IMR-90 (cell line): Measurements from ENCODE around the gene BCAS4. TPM values are rescaled to one million over a fixed set of nuclear protein-coding genes. Genes with fewer than 3 reads are reported as not detected.
A peak's percentile ranks its signal among the peaks of the same experiment; 100 is the strongest.

Source experiments
- ATAC-seq: fragments of 200-7000 bp; cut with Tn5 transposase; 2 replicates; pipeline ENCODE4 v1.9.1; 2020; ENCODE audit warnings: low read depth, mild to moderate bottlenecking, moderate library complexity
- BruUV-seq: library from RNA; stranded (reverse); fragments of 400-500 nt; replicated peaks from 2 replicates; lab custom pipeline; 2021; lab: Mats Ljungman, UMichigan
- CTCF ChIA-PET: fragments of 300-600 bp; formaldehyde crosslinking; extraction: SDS; loops from one replicate; lab custom pipeline; 2021; ENCODE audit warnings: antibody characterized with exemption; lab: Yijun Ruan, JAX
- POLR2A ChIA-PET: fragments of 300-600 bp; sonication (Branson Sonifier 250); formaldehyde crosslinking; loops from one replicate; lab custom pipeline; 2022; ENCODE audit warnings: antibody characterized with exemption; ENCODE audit not compliant: unreplicated experiment; lab: Charles Lee
- DNase-seq: peaks from one replicate; pipeline ENCODE4 v3.0.0; 2013
- H2AFZ ChIP-seq: replicated peaks from 2 replicates; pipeline ENCODE3; 2013; ENCODE audit warnings: low read length, mild to moderate bottlenecking; ENCODE audit not compliant: poor library complexity
- H2AK5ac ChIP-seq: 2 replicates; pipeline ENCODE4 v1.6.1; 2013; ENCODE audit warnings: low read depth, low read length, inconsistent platforms
- H2AK9ac ChIP-seq: replicated peaks from 2 replicates; pipeline ENCODE3; 2013; ENCODE audit warnings: mild to moderate bottlenecking, low read depth, low read length, moderate library complexity; ENCODE audit not compliant: poor library complexity
- H2BK120ac ChIP-seq: 2 replicates; pipeline ENCODE4 v1.6.1; 2013; ENCODE audit warnings: low read depth, low read length, inconsistent platforms
- H2BK15ac ChIP-seq: 3 replicates; pipeline ENCODE4 v1.6.1; 2013; ENCODE audit warnings: low read depth, low read length, inconsistent platforms
- H2BK20ac ChIP-seq: 2 replicates; pipeline ENCODE4 v1.6.1; 2013; ENCODE audit warnings: low read depth, mild to moderate bottlenecking, inconsistent platforms, low read length, moderate library complexity
- H2BK5ac ChIP-seq: 2 replicates; pipeline ENCODE4 v1.6.1; 2013; ENCODE audit warnings: mild to moderate bottlenecking, low read depth, low read length, inconsistent platforms; ENCODE audit not compliant: poor library complexity, severe bottlenecking
- H3K14ac ChIP-seq: replicated peaks from 2 replicates; pipeline ENCODE4 v1.6.1; 2013; ENCODE audit warnings: low read depth, low read length, inconsistent platforms
- H3K18ac ChIP-seq: 2 replicates; pipeline ENCODE4 v1.6.1; 2013; ENCODE audit warnings: low read depth, low read length, control low read depth
- H3K23ac ChIP-seq: 2 replicates; pipeline ENCODE4 v1.6.1; 2013; ENCODE audit warnings: low read depth, low read length, inconsistent platforms
- H3K27ac ChIP-seq: 2 replicates; pipeline ENCODE4 v1.5.1; 2013; ENCODE audit warnings: mild to moderate bottlenecking, control low read depth, low read length; ENCODE audit not compliant: insufficient read depth
- H3K27me3 ChIP-seq: 2 replicates; pipeline ENCODE4 v1.6.1; 2013; ENCODE audit warnings: low read length; ENCODE audit not compliant: control insufficient read depth, insufficient read depth
- H3K36me3 ChIP-seq: 2 replicates; pipeline ENCODE4 v1.6.1; 2013; ENCODE audit warnings: low read length, mixed read lengths; ENCODE audit not compliant: control insufficient read depth, insufficient read depth
- H3K4ac ChIP-seq: 2 replicates; pipeline ENCODE4 v1.6.1; 2013; ENCODE audit warnings: low read depth, low read length, inconsistent platforms
- H3K4me1 ChIP-seq: 2 replicates; pipeline ENCODE4 v1.6.1; 2013; ENCODE audit warnings: low read length, mixed read lengths; ENCODE audit not compliant: control insufficient read depth, insufficient read depth
- H3K4me2 ChIP-seq: 2 replicates; pipeline ENCODE4 v1.6.1; 2013; ENCODE audit warnings: low read depth, mild to moderate bottlenecking, control low read depth, low read length, moderate library complexity
- H3K4me3 ChIP-seq: 2 replicates; pipeline ENCODE4 v1.5.1; 2013; ENCODE audit warnings: low read depth, mild to moderate bottlenecking, control low read depth, low read length, moderate library complexity; ENCODE audit not compliant: insufficient read depth
- H3K56ac ChIP-seq: 2 replicates; pipeline ENCODE4 v1.6.1; 2013; ENCODE audit warnings: low read length, inconsistent platforms; ENCODE audit not compliant: insufficient read depth; ENCODE audit errors: extremely low read depth
- H3K79me1 ChIP-seq, 2 experiments: 2 replicates each; pipeline ENCODE4 v1.6.1; 2013; ENCODE audit warnings: low read length in 2 of 2, inconsistent platforms in 1 of 2, low read depth in 1 of 2
- H3K9ac ChIP-seq: 2 replicates; pipeline ENCODE4 v1.6.1; 2013; ENCODE audit warnings: low read depth, low read length, control low read depth
- H3K9me1 ChIP-seq: 2 replicates; pipeline ENCODE4 v1.6.1; 2013; ENCODE audit warnings: low read length, inconsistent platforms; ENCODE audit not compliant: insufficient read depth
- H3K9me3 ChIP-seq: 2 replicates; pipeline ENCODE4 v1.6.1; 2013; ENCODE audit warnings: low read length; ENCODE audit not compliant: control insufficient read depth, insufficient read depth
- H4K20me1 ChIP-seq: 2 replicates; pipeline ENCODE4 v1.6.1; 2013; ENCODE audit warnings: low read length, inconsistent platforms; ENCODE audit not compliant: insufficient read depth
- H4K5ac ChIP-seq: 2 replicates; pipeline ENCODE4 v1.6.1; 2013; ENCODE audit warnings: mild to moderate bottlenecking, low read depth, low read length, control low read depth
- H4K8ac ChIP-seq, 2 experiments: 2 replicates each; pipeline ENCODE4 v1.6.1; 2013; ENCODE audit warnings: low read depth in 2 of 2, low read length in 2 of 2, control low read depth in 1 of 2, inconsistent platforms in 1 of 2
- H4K91ac ChIP-seq: 2 replicates; pipeline ENCODE4 v1.6.1; 2013; ENCODE audit warnings: low read depth, low read length, inconsistent platforms; ENCODE audit not compliant: insufficient read depth
- BHLHE40 ChIP-seq: fragments of 150-350 bp; IDR thresholded peaks from 2 replicates; pipeline ENCODE4 v1.6.1; 2016; ENCODE audit warnings: mild to moderate bottlenecking, low read depth, low read length
- CHD1 ChIP-seq: IDR thresholded peaks from 2 replicates; pipeline ENCODE4 v1.6.1; 2012; ENCODE audit warnings: low read depth, low read length, improper control_type of control experiment
- CTCF ChIP-seq: conservative IDR thresholded peaks from 2 replicates; pipeline ENCODE4 v1.5.1; 2012; ENCODE audit warnings: mild to moderate bottlenecking, low read depth, low read length, improper control_type of control experiment
- ELK1 ChIP-seq: fragments of 150-350 bp; IDR thresholded peaks from 2 replicates; pipeline ENCODE4 v1.6.1; 2016; ENCODE audit warnings: low read depth, mild to moderate bottlenecking, low read length, moderate library complexity, borderline replicate concordance
- FOS ChIP-seq: fragments of 150-350 bp; IDR thresholded peaks from 2 replicates; pipeline ENCODE4 v1.6.1; 2016; ENCODE audit warnings: low read depth, low read length
- MAFK ChIP-seq: IDR thresholded peaks from 2 replicates; pipeline ENCODE4 v1.6.1; 2012; ENCODE audit warnings: low read depth, low read length, improper control_type of control experiment
- MAZ ChIP-seq: IDR thresholded peaks from 2 replicates; pipeline ENCODE4 v1.6.1; 2012; ENCODE audit warnings: low read depth, mild to moderate bottlenecking, low read length, improper control_type of control experiment, moderate library complexity, borderline replicate concordance
- MXI1 ChIP-seq: IDR thresholded peaks from 2 replicates; pipeline ENCODE4 v1.6.1; 2012; ENCODE audit warnings: low read depth, mild to moderate bottlenecking, low read length, moderate library complexity, borderline replicate concordance
- NFE2L2 ChIP-seq: fragments of 150-350 bp; IDR thresholded peaks from 2 replicates; pipeline ENCODE4 v1.6.1; 2016; ENCODE audit warnings: low read depth, mild to moderate bottlenecking, low read length
- POLR2A ChIP-seq: IDR thresholded peaks from 2 replicates; pipeline ENCODE4 v1.6.1; 2012; ENCODE audit warnings: mild to moderate bottlenecking, low read depth, low read length
- RAD21 ChIP-seq: IDR thresholded peaks from 2 replicates; pipeline ENCODE4 v1.6.1; 2012; ENCODE audit warnings: low read length, improper control_type of control experiment
- RCOR1 ChIP-seq: IDR thresholded peaks from 2 replicates; pipeline ENCODE4 v1.6.1; 2012; ENCODE audit warnings: mild to moderate bottlenecking, low read length, improper control_type of control experiment; ENCODE audit not compliant: insufficient replicate concordance
- RFX5 ChIP-seq: IDR thresholded peaks from 2 replicates; pipeline ENCODE4 v1.8.0; 2012; ENCODE audit warnings: low read depth, mild to moderate bottlenecking, low read length, moderate library complexity
- SMC3 ChIP-seq: fragments of 150-350 bp; IDR thresholded peaks from 2 replicates; pipeline ENCODE4 v1.6.1; 2016; ENCODE audit warnings: low read depth, mild to moderate bottlenecking, antibody characterized with exemption, low read length, moderate library complexity
- USF2 ChIP-seq: fragments of 150-350 bp; IDR thresholded peaks from 2 replicates; pipeline ENCODE4 v1.6.1; 2017; ENCODE audit warnings: mild to moderate bottlenecking, antibody characterized with exemption, low read length, low read depth
- WGBS, 2 experiments: methylation state at CpG; one replicate each; pipeline versions ENCODE4 v1.1.5 to v1.1.7; 2013; ENCODE audit warnings: missing lambda C conversion rate in 2 of 2; ENCODE audit not compliant: insufficient read length in 1 of 2; ENCODE audit errors: extremely low coverage in 2 of 2; 5-methylcytosine and 5-hydroxymethylcytosine counted together
- dilution Hi-C: fragments of 300-500 bp; cut with HindIII; formaldehyde crosslinking; loops from one replicate; pipeline ENCODE4 v1.14.3; 2018; ENCODE audit warnings: low sequenced_read_pairs; ENCODE audit not compliant: unreplicated experiment
- in situ Hi-C: fragments of 300-500 bp; cut with MboI; formaldehyde crosslinking; loops from 3 replicates; pipeline ENCODE4 v1.14.3; 2019; ENCODE audit warnings: low sequenced_read_pairs, inconsistent platforms, mixed read lengths
- intact Hi-C: fragments of 100-400 bp; cut with micrococcal nuclease; formaldehyde crosslinking; loops from 2 replicates; pipeline ENCODE4 v1.10.0; 2022
- polyA plus RNA-seq, 3 experiments: library from polyadenylated mRNA; depleted of rRNA; stranded (reverse); fragments of >200 nt; gene quantifications; 2 replicates each; pipeline ENCODE4 v1.2.3, GENCODE V29; 2012; ENCODE audit warnings: low replicate concordance in 1 of 3
- total RNA-seq: library from RNA; depleted of rRNA; stranded (reverse); fragments of >200 nt; gene quantifications from 2 replicates; pipeline ENCODE4 v1.2.3, GENCODE V29; 2012

The BCAS4 gene
- total and polyA plus RNA-seq, 2 of the 4 experiments (the other 2 are of a cell fraction) = 42.7 to 47.5 TPM

GRCh38 chr20:50921803-50922501 is 127.1 kb downstream of the BCAS4 start:
- dilution Hi-C loops = loop anchor here (25.0 kb wide), 1 partner anchor 110 kb away; no protein-coding TSS in a partner anchor
- Histone ChIP-seq H4K8ac (no peak overlapping the region), H3K79me1 (peaks cover 3 to 56% of the 10 kb centered on the region in 2 experiments; a peak in 3 of 4 replicates), H3K9ac (no peak overlapping the region), H3K4ac (no peak overlapping the region), H3K9me1 (peaks cover 9% of the 10 kb centered on the region), H2BK5ac (no peak overlapping the region), H3K23ac (no peak overlapping the region), H2BK120ac (no peak overlapping the region), H4K20me1 (peaks cover 95% of the 10 kb centered on the region), H2BK15ac (no peak overlapping the region), H3K36me3 (peaks cover 10% of the 10 kb centered on the region), H3K4me3 (no peak overlapping the region), H3K27ac (no peak overlapping the region), H3K56ac (no peak overlapping the region), H4K5ac (no peak overlapping the region), H3K18ac (no peak overlapping the region), H2BK20ac (no peak overlapping the region), H4K91ac (no peak overlapping the region), H3K4me1 (peaks cover 15% of the 10 kb centered on the region), H3K9me3 (no peaks in the 10 kb centered on the region), H2AK9ac (no peak overlapping the region), H2AFZ (no peak overlapping the region), H3K14ac (no peak overlapping the region), H2AK5ac (no peak overlapping the region), H3K27me3 (no peaks in the 10 kb centered on the region), H3K4me2 (peak overlapping the region; percentile 34; the same call in 1 of the 2 replicates)
- intact Hi-C loops = no loop called here
- ChIA-PET POLR2A (no interaction called here), CTCF (interaction anchor here (1.1 kb wide), 1 partner anchor 129 kb away, joined by 4 read pairs; no protein-coding TSS in a partner anchor)
- in situ Hi-C loops = no loop called here
- ATAC-seq = no peak
- WGBS, 2 experiments = no CpG with 5 or more reads among the region's 8 CpGs
- DNase-seq = no peak
- BruUV-seq = no TSS peak
- TF ChIP-seq RCOR1 (no peak), FOS (no peak), CHD1 (no peak), RAD21 (no peak), POLR2A (no peak), SMC3 (no peak), RFX5 (no peak), MAFK (no peak), ELK1 (no peak), MAZ (no peak), MXI1 (no peak), USF2 (no peak), BHLHE40 (no peak), NFE2L2 (no peak), CTCF (no peak)
